ENCODE measurements around the gene RNF223. TPM values are rescaled to one million over a fixed set of nuclear protein-coding genes. Genes with fewer than 3 reads are reported as not detected.
"Not testable (repeated sequence)": the region's sequence is repeated elsewhere in the genome, so short reads cannot be mapped to it uniquely, and the experiment has no call there.

The RNF223 gene
- total RNA-seq, 1 experiment from 2014 or later, result 147 TPM

DNA sequence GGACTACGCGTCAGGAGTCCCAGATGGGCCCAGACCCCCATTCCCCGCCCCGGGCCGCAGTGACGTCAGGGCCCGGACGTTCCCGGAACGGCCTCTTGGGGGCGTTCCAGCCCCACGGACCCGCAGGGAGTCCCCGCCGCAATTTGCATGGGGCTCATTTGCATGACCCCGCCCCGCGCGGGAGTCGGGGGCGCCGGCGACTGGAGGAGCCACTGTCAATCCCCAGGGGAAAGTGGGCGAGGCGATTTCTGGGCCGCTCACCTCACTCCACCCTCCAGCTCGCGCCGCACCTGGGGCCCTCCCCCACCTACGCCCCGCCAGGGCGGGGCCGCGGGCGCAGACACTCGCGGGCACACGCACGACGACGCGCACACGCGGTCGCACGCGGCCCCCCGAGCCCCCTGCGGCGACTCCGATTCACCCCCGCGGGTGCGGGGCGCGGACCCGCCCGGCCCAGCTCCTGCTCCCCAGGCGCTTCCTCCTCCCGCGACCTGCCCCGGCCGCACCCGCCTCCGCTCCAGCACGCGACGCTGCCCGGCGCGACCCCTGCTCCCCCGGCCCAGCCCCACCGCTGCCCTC is 41.0 kb downstream of the RNF223 start:
- no peak overlapping the region for H3K4me3 ChIP-seq (ENCODE audit: low read length)
- H3K9me3 ChIP-seq (ENCODE audit: low read length), result no peaks in the 10 kb centered on the region
- no peak overlapping the region for H3K9ac ChIP-seq (ENCODE audit: low read length)
- DNase-seq (no peak), ATAC-seq (0 out of 2 replicates have a peak, but pooled peaks have one; percentile 4)
- POLR2A ChIA-PET (ENCODE audit: unreplicated experiment), result no interaction called here
- peaks cover 71% of the 10 kb centered on the region for H3K79me2 ChIP-seq (ENCODE audit: low read length)
- peaks cover 50% of the 10 kb centered on the region for H4K20me1 ChIP-seq (ENCODE audit: low read length)
- no peak for TF ChIP-seq EZH2 (IDR thresholded peaks at IDR 0.05; ENCODE audit: low read length, unreplicated experiment)
- TF ChIP-seq, protein P1, sequence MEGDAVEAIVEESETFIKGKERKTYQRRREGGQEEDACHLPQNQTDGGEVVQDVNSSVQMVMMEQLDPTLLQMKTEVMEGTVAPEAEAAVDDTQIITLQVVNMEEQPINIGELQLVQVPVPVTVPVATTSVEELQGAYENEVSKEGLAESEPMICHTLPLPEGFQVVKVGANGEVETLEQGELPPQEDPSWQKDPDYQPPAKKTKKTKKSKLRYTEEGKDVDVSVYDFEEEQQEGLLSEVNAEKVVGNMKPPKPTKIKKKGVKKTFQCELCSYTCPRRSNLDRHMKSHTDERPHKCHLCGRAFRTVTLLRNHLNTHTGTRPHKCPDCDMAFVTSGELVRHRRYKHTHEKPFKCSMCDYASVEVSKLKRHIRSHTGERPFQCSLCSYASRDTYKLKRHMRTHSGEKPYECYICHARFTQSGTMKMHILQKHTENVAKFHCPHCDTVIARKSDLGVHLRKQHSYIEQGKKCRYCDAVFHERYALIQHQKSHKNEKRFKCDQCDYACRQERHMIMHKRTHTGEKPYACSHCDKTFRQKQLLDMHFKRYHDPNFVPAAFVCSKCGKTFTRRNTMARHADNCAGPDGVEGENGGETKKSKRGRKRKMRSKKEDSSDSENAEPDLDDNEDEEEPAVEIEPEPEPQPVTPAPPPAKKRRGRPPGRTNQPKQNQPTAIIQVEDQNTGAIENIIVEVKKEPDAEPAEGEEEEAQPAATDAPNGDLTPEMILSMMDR (conservative IDR thresholded peaks at IDR 0.05; ENCODE audit: low read depth, low read length), result peak; percentile 40; the same call in 1 of the 2 replicates
- no peak overlapping the region for H3K27ac ChIP-seq (ENCODE audit: low read length)
- intact Hi-C loops (cut with micrococcal nuclease), result no loop called here
- H3K9me2 ChIP-seq (replicated peaks; ENCODE audit: low read length), result no peaks in the 10 kb centered on the region
- no peaks in the 10 kb centered on the region for H3K4me1 ChIP-seq (ENCODE audit: insufficient read depth, low read length)
- H3K36me3 ChIP-seq (ENCODE audit: low read depth, low read length), result peaks cover 50% of the 10 kb centered on the region
- H3F3A ChIP-seq (ENCODE audit: low read length, unreplicated experiment), result no peaks in the 10 kb centered on the region
- H3K4me2 ChIP-seq (ENCODE audit: low read length), result no peak overlapping the region
- no TSS peak for BruUV-seq (replicated peaks)
- no peak overlapping the region for H2AFZ ChIP-seq (ENCODE audit: low read length)
- H3K27me3 ChIP-seq (ENCODE audit: low read length), result no peaks in the 10 kb centered on the region
- CTCF ChIA-PET, result no interaction called here

DNA sequence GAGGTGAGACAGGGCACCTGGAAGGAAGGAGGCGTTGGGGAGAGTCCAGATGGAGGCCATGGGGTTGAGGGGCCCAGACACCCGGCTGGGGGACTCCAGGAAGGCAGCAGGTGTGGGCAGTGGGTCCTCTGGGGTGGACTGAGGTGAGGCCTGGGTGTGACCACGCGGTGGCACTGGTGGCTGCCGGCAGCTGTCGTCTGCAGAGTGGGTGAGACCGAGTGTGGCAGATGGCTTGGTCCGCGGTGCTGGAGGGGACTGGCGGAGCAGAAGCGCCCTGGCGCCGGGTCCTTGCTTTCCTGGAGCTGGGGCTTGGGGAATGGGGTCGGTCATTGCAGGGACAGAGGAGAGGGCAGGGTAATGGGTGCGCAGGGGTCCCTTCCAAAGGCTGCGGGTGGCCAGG is 41.7 kb downstream of the RNF223 start:
- H2AFZ ChIP-seq (ENCODE audit: low read length), result no peak overlapping the region
- BruUV-seq (replicated peaks), result no TSS peak
- intact Hi-C loops (cut with micrococcal nuclease), result no loop called here
- DNase-seq (no peak), ATAC-seq (peak; percentile 26; the same call in 1 of the 2 replicates)
- H3K9ac ChIP-seq (ENCODE audit: low read length), result no peak overlapping the region
- no peaks in the 10 kb centered on the region for H3K4me1 ChIP-seq (ENCODE audit: insufficient read depth, low read length)
- H3K4me2 ChIP-seq (ENCODE audit: low read length), result no peak overlapping the region
- no peak for TF ChIP-seq EZH2 (IDR thresholded peaks at IDR 0.05; ENCODE audit: low read length, unreplicated experiment)
- TF ChIP-seq, protein P1 (conservative IDR thresholded peaks at IDR 0.05; ENCODE audit: low read depth, low read length), result no peak
- TF ChIP-seq EZH2phosphoT487 (IDR thresholded peaks at IDR 0.05; ENCODE audit: borderline replicate concordance, low read length), result no peak
- H3K9me3 ChIP-seq (ENCODE audit: low read length), result no peaks in the 10 kb centered on the region
- no peak overlapping the region for H3K27ac ChIP-seq (ENCODE audit: low read length)
- H4K20me1 ChIP-seq (ENCODE audit: low read length), result peaks cover 52% of the 10 kb centered on the region
- no peaks in the 10 kb centered on the region for H3K27me3 ChIP-seq (ENCODE audit: low read length)
- CTCF ChIA-PET, result no interaction called here
- H3K36me3 ChIP-seq (ENCODE audit: low read depth, low read length), result peaks cover 56% of the 10 kb centered on the region
- no peak overlapping the region for H3K4me3 ChIP-seq (ENCODE audit: low read length)
- no peaks in the 10 kb centered on the region for H3K9me2 ChIP-seq (replicated peaks; ENCODE audit: low read length)
- H3F3A ChIP-seq (ENCODE audit: low read length, unreplicated experiment), result no peaks in the 10 kb centered on the region
- peaks cover 71% of the 10 kb centered on the region for H3K79me2 ChIP-seq (ENCODE audit: low read length)
- POLR2A ChIA-PET (ENCODE audit: unreplicated experiment), result no interaction called here

DNA sequence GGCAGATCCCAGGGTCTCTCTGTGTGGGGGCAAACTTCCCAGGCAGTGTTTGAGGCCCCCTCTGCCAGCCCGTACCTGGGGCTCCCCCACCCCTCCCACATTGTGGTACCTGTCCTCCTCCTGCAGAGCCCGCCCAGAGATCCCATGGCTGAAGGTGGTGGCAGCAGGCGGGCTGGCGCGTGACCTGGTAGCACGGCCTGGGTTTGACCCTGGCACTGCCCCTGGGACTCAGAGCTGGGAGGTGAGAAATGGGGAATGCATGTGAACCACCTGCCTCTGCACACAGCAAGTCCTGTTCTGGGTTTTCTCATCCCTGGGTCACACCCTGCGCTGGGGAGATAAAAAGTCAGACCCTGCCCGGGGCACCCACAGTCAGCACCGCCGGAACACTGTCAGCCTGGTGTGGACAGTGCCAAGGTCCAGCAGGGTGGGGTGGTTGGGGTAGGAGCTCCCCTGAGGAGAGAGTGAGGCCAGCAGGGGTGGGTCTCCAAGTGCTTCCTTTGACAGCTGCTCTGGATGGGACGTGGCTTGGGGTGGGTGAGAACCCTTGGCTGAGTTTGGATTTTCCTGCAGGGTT is 42.4 kb downstream of the RNF223 start:
- H3F3A ChIP-seq (ENCODE audit: low read length, unreplicated experiment), result no peaks in the 10 kb centered on the region
- H3K27me3 ChIP-seq (ENCODE audit: low read length), result no peaks in the 10 kb centered on the region
- H3K4me1 ChIP-seq (ENCODE audit: insufficient read depth, low read length), result no peaks in the 10 kb centered on the region
- no peak overlapping the region for H3K4me3 ChIP-seq (ENCODE audit: low read length)
- no TSS peak for BruUV-seq (replicated peaks)
- peaks cover 56% of the 10 kb centered on the region for H3K36me3 ChIP-seq (ENCODE audit: low read depth, low read length)
- peaks cover 53% of the 10 kb centered on the region for H4K20me1 ChIP-seq (ENCODE audit: low read length)
- intact Hi-C loops (cut with micrococcal nuclease), result no loop called here
- no peak overlapping the region for H3K4me2 ChIP-seq (ENCODE audit: low read length)
- ChIA-PET POLR2A (ENCODE audit: unreplicated experiment) (no interaction called here), CTCF (no interaction called here)
- H3K9me3 ChIP-seq (ENCODE audit: low read length), result no peaks in the 10 kb centered on the region
- DNase-seq (no peak), ATAC-seq (peak; percentile 15; the same call in 1 of the 2 replicates)
- no peak overlapping the region for H3K9ac ChIP-seq (ENCODE audit: low read length)
- no peak overlapping the region for H3K27ac ChIP-seq (ENCODE audit: low read length)
- TF ChIP-seq, protein P1 (conservative IDR thresholded peaks at IDR 0.05; ENCODE audit: low read depth, low read length), result no peak
- no peak for TF ChIP-seq EZH2phosphoT487 (IDR thresholded peaks at IDR 0.05; ENCODE audit: borderline replicate concordance, low read length)
- TF ChIP-seq EZH2 (IDR thresholded peaks at IDR 0.05; ENCODE audit: low read length, unreplicated experiment), result no peak
- peaks cover 75% of the 10 kb centered on the region for H3K79me2 ChIP-seq (ENCODE audit: low read length)
- H2AFZ ChIP-seq (ENCODE audit: low read length), result no peak overlapping the region
- no peaks in the 10 kb centered on the region for H3K9me2 ChIP-seq (replicated peaks; ENCODE audit: low read length)

DNA sequence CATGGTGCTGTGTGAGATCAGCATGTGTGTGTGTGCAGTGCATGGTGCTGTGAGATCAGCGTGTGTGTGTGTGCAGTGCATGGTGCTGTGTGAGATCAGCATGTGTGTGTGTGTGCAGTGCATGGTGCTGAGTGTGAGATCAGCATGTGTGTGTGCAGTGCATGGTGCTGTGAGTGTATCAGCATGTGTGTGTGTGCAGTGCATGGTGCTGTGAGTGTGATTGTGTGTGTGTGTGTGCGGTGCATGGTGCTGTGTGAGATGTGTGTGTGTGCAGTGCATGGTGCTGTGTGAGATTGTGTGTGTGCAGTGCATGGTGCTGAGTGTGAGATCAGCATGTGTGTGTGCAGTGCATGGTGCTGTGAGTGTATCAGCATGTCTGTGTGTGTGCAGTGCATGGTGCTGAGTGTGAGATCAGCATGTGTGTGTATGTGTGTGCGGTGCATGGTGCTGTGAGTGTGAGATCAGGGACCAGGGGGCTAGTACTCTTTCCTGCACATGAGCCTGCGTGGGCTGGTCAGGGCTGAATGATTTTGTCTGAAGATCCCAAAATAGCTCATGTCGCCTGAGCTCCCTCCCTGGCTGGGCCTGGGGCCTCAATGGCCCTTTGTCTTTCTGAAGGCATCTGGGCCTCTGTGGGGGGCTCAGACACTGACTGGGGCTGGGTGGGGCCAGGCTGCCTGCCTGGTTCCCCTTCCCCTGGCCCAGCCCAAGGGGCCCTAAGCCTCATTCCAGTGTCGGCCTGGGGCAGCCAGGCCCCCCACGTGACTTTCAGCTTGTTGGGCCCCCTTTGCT is 43.0 kb downstream of the RNF223 start:
- H3K4me1 ChIP-seq (ENCODE audit: insufficient read depth, low read length); H3K27me3 ChIP-seq (ENCODE audit: low read length); H3K27ac ChIP-seq (ENCODE audit: low read length); BruUV-seq (replicated peaks); intact Hi-C loops (cut with micrococcal nuclease); ATAC-seq; H3K9me3 ChIP-seq (ENCODE audit: low read length); H3K9me2 ChIP-seq (replicated peaks; ENCODE audit: low read length); DNase-seq; CTCF ChIA-PET; H3F3A ChIP-seq (ENCODE audit: low read length, unreplicated experiment); H3K4me2 ChIP-seq (ENCODE audit: low read length); H3K4me3 ChIP-seq (ENCODE audit: low read length); H3K9ac ChIP-seq (ENCODE audit: low read length); POLR2A ChIA-PET (ENCODE audit: unreplicated experiment); H2AFZ ChIP-seq (ENCODE audit: low read length): not testable (repeated sequence)
- Histone ChIP-seq H4K20me1 (ENCODE audit: low read length) (peaks cover 55% of the 10 kb centered on the region), H3K36me3 (ENCODE audit: low read depth, low read length) (peaks cover 57% of the 10 kb centered on the region), H3K79me2 (ENCODE audit: low read length) (peaks cover 75% of the 10 kb centered on the region)
